ENCODE results near the gene ACTG2.

GRCh38 chr2:73961823-73962615 lies 69.2 kb downstream of the ACTG2 start:
- TF ChIP-seq CTCF (conservative IDR thresholded peaks at IDR 0.05 in 1 of 2, IDR thresholded peaks at IDR 0.05 in 1 of 2; ENCODE audit: low read depth in 1 of 2, low read length in 2 of 2) (no peak), EZH2 (IDR thresholded peaks at IDR 0.05; ENCODE audit: low read length, missing control alignments) (no peak)
